ENCODE data around the gene AQR.
"Not testable (repeated sequence)": the region's sequence is repeated elsewhere in the genome, so short reads cannot be mapped to it uniquely, and the experiment has no call there.

AQR gene

GRCh38 chr15:34986326-34986725 lies 16.8 kb upstream of the AQR start:
- ATAC-seq (ENCODE audit: low read depth), result no peak
- H3K4me1 Mint-ChIP-seq, result peaks cover 24% of the 10 kb centered on the region
- H3K4me3 Mint-ChIP-seq, result peak overlapping the region; percentile 98
- H3K9me3 Mint-ChIP-seq, result no peaks in the 10 kb centered on the region
- H3K27ac Mint-ChIP-seq, result peak overlapping the region; percentile 98
- no peaks in the 10 kb centered on the region for H3K27me3 Mint-ChIP-seq
- no peak for DNase-seq (ENCODE audit: low spot score in 2 of 2)
- peaks cover 7% of the 10 kb centered on the region for H3K36me3 Mint-ChIP-seq

- ATAC-seq (ENCODE audit: low read depth), result no peak
- no peak overlapping the region for H3K4me3 Mint-ChIP-seq
- H3K9me3 Mint-ChIP-seq, result no peaks in the 10 kb centered on the region
- H3K27me3 Mint-ChIP-seq, result no peaks in the 10 kb centered on the region
- peak overlapping the region; percentile 98 for H3K27ac Mint-ChIP-seq
- peaks cover 24% of the 10 kb centered on the region for H3K4me1 Mint-ChIP-seq
- H3K36me3 Mint-ChIP-seq, result peaks cover 9% of the 10 kb centered on the region
- DNase-seq (ENCODE audit: low spot score in 2 of 2), result no peak
Observed at GRCh38 chr15:34984889-34985630, 15.5 kb upstream of the AQR start.

GRCh38 chr15:34976743-34977142 lies 7.2 kb upstream of the AQR start:
- Mint-ChIP-seq H3K27ac (peak overlapping the region; percentile 16), H3K9me3 (no peaks in the 10 kb centered on the region), H3K4me3 (no peak overlapping the region), H3K27me3 (no peaks in the 10 kb centered on the region), H3K4me1 (peaks cover 3% of the 10 kb centered on the region), H3K36me3 (peaks cover 2% of the 10 kb centered on the region)
- DNase-seq (ENCODE audit: low spot score in 2 of 2) (no peak), ATAC-seq (ENCODE audit: low read depth) (no peak)

- Mint-ChIP-seq H3K9me3 (no peaks in the 10 kb centered on the region), H3K4me1 (peaks cover 3% of the 10 kb centered on the region), H3K36me3 (no peaks in the 10 kb centered on the region), H3K4me3 (no peak overlapping the region), H3K27me3 (no peaks in the 10 kb centered on the region), H3K27ac (peak overlapping the region; percentile 16)
- no peak for ATAC-seq (ENCODE audit: low read depth)
- DNase-seq (ENCODE audit: low spot score in 2 of 2), result no peak
Observed at GRCh38 chr15:34976073-34976472, 6.5 kb upstream of the AQR start.

GRCh38 chr15:34973512-34973911 lies 4.0 kb upstream of the AQR start:
- H3K36me3 Mint-ChIP-seq, result no peaks in the 10 kb centered on the region
- no peak overlapping the region for H3K4me3 Mint-ChIP-seq

GRCh38 chr15:34970098-34970643 lies 629 bp upstream of the AQR start:
- DNase-seq (ENCODE audit: low spot score in 2 of 2); H3K27me3 Mint-ChIP-seq; ATAC-seq (ENCODE audit: low read depth); H3K9me3 Mint-ChIP-seq: not testable (repeated sequence)
- H3K27ac Mint-ChIP-seq, result peak overlapping the region; percentile 94
- H3K4me3 Mint-ChIP-seq, result peak overlapping the region; percentile 99
- peaks cover 12% of the 10 kb centered on the region for H3K36me3 Mint-ChIP-seq
- H3K4me1 Mint-ChIP-seq, result peaks cover 30% of the 10 kb centered on the region

More at GRCh38 chr15:34973512-34973911, 4.0 kb upstream of the AQR start:
- peaks cover 14% of the 10 kb centered on the region for H3K4me1 Mint-ChIP-seq
- no peak for ATAC-seq (ENCODE audit: low read depth)
- no peaks in the 10 kb centered on the region for H3K27me3 Mint-ChIP-seq
- no peak for DNase-seq (ENCODE audit: low spot score in 2 of 2)
- no peak overlapping the region for H3K27ac Mint-ChIP-seq
- no peaks in the 10 kb centered on the region for H3K9me3 Mint-ChIP-seq

GRCh38 chr15:34964277-34964676 lies 5.3 kb downstream of the AQR start:
- peaks cover 26% of the 10 kb centered on the region for H3K4me1 Mint-ChIP-seq
- no peaks in the 10 kb centered on the region for H3K27me3 Mint-ChIP-seq
- H3K9me3 Mint-ChIP-seq, result no peaks in the 10 kb centered on the region
- H3K36me3 Mint-ChIP-seq, result peaks cover 25% of the 10 kb centered on the region
- H3K4me3 Mint-ChIP-seq, result no peak overlapping the region
- H3K27ac Mint-ChIP-seq, result no peak overlapping the region
- no peak for DNase-seq (ENCODE audit: low spot score in 2 of 2)
- no peak for ATAC-seq (ENCODE audit: low read depth)

- Mint-ChIP-seq H3K4me3 (no peak overlapping the region), H3K36me3 (peaks cover 21% of the 10 kb centered on the region), H3K27ac (no peak overlapping the region), H3K4me1 (no peaks in the 10 kb centered on the region), H3K9me3 (no peaks in the 10 kb centered on the region), H3K27me3 (no peaks in the 10 kb centered on the region)
- ATAC-seq (ENCODE audit: low read depth) (no peak), DNase-seq (ENCODE audit: low spot score in 2 of 2) (no peak)
Observed at GRCh38 chr15:34953851-34954250, 15.7 kb downstream of the AQR start.

GRCh38 chr15:34952481-34952880 lies 17.1 kb downstream of the AQR start:
- no peak overlapping the region for H3K4me3 Mint-ChIP-seq
- H3K9me3 Mint-ChIP-seq, result no peaks in the 10 kb centered on the region
- no peak overlapping the region for H3K27ac Mint-ChIP-seq
- DNase-seq (ENCODE audit: low spot score in 2 of 2) (no peak), ATAC-seq (ENCODE audit: low read depth) (no peak)
- H3K4me1 Mint-ChIP-seq, result no peaks in the 10 kb centered on the region
- peaks cover 22% of the 10 kb centered on the region for H3K36me3 Mint-ChIP-seq
- no peaks in the 10 kb centered on the region for H3K27me3 Mint-ChIP-seq

- ATAC-seq (ENCODE audit: low read depth) (no peak), DNase-seq (ENCODE audit: low spot score in 2 of 2) (no peak)
- Mint-ChIP-seq H3K4me3 (no peak overlapping the region), H3K9me3 (no peaks in the 10 kb centered on the region), H3K4me1 (no peaks in the 10 kb centered on the region), H3K27me3 (no peaks in the 10 kb centered on the region), H3K27ac (no peak overlapping the region), H3K36me3 (peaks cover 23% of the 10 kb centered on the region)
Observed at GRCh38 chr15:34951993-34952392, 17.5 kb downstream of the AQR start.

- H3K27ac Mint-ChIP-seq, result no peak overlapping the region
- H3K4me1 Mint-ChIP-seq, result no peaks in the 10 kb centered on the region
- H3K36me3 Mint-ChIP-seq, result peaks cover 16% of the 10 kb centered on the region
- ATAC-seq (ENCODE audit: low read depth) (no peak), DNase-seq (ENCODE audit: low spot score in 2 of 2) (no peak)
- no peaks in the 10 kb centered on the region for H3K27me3 Mint-ChIP-seq
- no peak overlapping the region for H3K4me3 Mint-ChIP-seq
- no peaks in the 10 kb centered on the region for H3K9me3 Mint-ChIP-seq
Observed at GRCh38 chr15:34944936-34945335, 24.6 kb downstream of the AQR start.

- Mint-ChIP-seq H3K4me1 (no peaks in the 10 kb centered on the region), H3K36me3 (peaks cover 18% of the 10 kb centered on the region), H3K4me3 (no peak overlapping the region), H3K27me3 (no peaks in the 10 kb centered on the region), H3K9me3 (no peaks in the 10 kb centered on the region), H3K27ac (no peak overlapping the region)
- ATAC-seq (ENCODE audit: low read depth) (no peak), DNase-seq (ENCODE audit: low spot score in 2 of 2) (no peak)
Observed at GRCh38 chr15:34943711-34944110, 25.8 kb downstream of the AQR start.

GRCh38 chr15:34943264-34943663 lies 26.3 kb downstream of the AQR start:
- not testable (repeated sequence) for H3K4me1 Mint-ChIP-seq; H3K27me3 Mint-ChIP-seq; H3K27ac Mint-ChIP-seq; DNase-seq (ENCODE audit: low spot score in 2 of 2); H3K9me3 Mint-ChIP-seq; ATAC-seq (ENCODE audit: low read depth); H3K4me3 Mint-ChIP-seq
- H3K36me3 Mint-ChIP-seq, result peaks cover 18% of the 10 kb centered on the region

GRCh38 chr15:34942363-34942762 lies 27.2 kb downstream of the AQR start:
- Mint-ChIP-seq H3K36me3 (peaks cover 17% of the 10 kb centered on the region), H3K27me3 (no peaks in the 10 kb centered on the region), H3K4me1 (no peaks in the 10 kb centered on the region), H3K4me3 (no peak overlapping the region), H3K27ac (no peak overlapping the region), H3K9me3 (no peaks in the 10 kb centered on the region)
- no peak for ATAC-seq (ENCODE audit: low read depth)
- DNase-seq (ENCODE audit: low spot score in 2 of 2), result no peak

- no peak overlapping the region for H3K27ac Mint-ChIP-seq
- DNase-seq (ENCODE audit: low spot score in 2 of 2) (no peak), ATAC-seq (ENCODE audit: low read depth) (no peak)
- no peaks in the 10 kb centered on the region for H3K9me3 Mint-ChIP-seq
- H3K27me3 Mint-ChIP-seq, result no peaks in the 10 kb centered on the region
- H3K36me3 Mint-ChIP-seq, result peaks cover 17% of the 10 kb centered on the region
- H3K4me3 Mint-ChIP-seq, result no peak overlapping the region
- H3K4me1 Mint-ChIP-seq, result no peaks in the 10 kb centered on the region
Observed at GRCh38 chr15:34941831-34942230, 27.7 kb downstream of the AQR start.

Measured in memory B cell (primary cell).